RPMI7951 (cell line): Measurements from ENCODE around the gene ATAD5. TPM values are rescaled to one million over a fixed set of nuclear protein-coding genes. Genes with fewer than 3 reads are reported as not detected.
"Not testable (repeated sequence)": the region's sequence is repeated elsewhere in the genome, so short reads cannot be mapped to it uniquely, and the experiment has no call there.

Experiments
- DNase-seq: peaks from one replicate; pipeline ENCODE4 v3.0.0-alpha.2; 2012; ENCODE audit warnings: low read depth
- total RNA-seq: library from RNA; depleted of rRNA; stranded (reverse); fragments of >200 nt; shearing (Covaris generic); gene quantifications from 2 replicates; pipeline ENCODE4 v1.2.3, GENCODE V29; 2014; rRNA removed

Gene ATAD5
- 5.1 and 7.9 TPM in 2 replicates for total RNA-seq

- DNase-seq: peak; percentile 89
Observed at GRCh38 chr17:30831663-30832437, at the start of gene ATAD5. TSS of gene ATAD5 (plus strand) at chr17:30831966. CDS start at chr17:30832348, 382 bp downstream.

GRCh38 chr17:30782206-30782605 lies 49.6 kb upstream of the ATAD5 start:
- no peak for DNase-seq

DNA sequence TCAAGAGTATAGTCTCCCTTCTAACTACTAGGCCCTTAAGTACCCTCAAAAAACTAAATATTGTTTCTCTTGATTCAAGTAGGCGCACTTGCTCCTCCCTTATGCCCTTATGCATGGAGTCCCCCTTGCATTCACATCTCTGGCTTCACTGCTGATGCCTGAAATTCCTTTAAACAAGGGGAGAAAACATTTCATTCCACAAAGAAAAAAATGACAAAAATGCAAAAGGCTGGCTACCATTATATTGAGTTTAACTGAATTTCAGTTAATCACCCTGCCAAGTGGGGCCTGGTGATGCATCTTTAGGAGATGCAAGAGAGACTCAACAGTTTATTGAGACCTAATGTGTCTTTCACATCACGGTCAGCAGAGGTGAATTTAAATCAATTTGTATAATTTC lies 42.8 kb upstream of the ATAD5 start:
- no peak for DNase-seq

DNA sequence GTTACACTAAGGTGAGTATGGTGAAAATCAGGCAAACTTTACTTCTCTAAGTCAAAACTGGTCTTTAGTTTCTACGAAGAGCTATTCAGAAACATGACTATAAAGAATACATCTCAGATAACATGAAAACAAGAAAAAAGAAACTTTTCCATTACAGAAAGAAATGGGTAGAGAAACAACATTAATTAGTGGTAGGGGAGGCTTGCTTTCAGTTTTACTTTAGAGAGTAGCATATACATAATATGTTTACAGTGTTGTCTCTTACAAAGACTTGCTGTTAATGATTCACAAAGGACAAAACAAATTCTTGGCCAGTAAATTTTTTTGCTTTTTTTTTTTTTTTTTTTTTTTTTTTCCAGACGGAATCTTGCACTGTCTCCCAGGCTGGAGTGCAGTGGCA lies 41.5 kb upstream of the ATAD5 start:
- no peak for DNase-seq

- DNase-seq: no peak
Observed at GRCh38 chr17:30793282-30793977, 38.3 kb upstream of the ATAD5 start.

DNA sequence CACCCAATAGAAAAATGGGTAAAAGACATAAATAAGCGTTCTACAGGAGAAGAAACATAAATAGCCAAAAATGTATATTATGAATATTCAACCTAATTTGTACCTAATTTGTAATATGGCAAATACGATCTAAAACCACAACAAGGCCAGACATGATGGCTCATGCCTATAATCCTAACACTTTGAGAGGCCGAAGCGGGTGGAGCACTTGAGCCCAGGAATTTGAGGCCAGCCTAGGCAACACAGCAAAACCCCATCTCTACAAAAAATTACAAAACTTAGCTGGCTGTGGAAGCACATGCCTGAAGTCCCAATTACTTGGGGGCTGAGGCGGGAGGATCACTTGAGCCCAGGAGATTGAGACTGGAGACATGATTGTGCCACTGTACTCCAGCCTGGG lies 37.4 kb upstream of the ATAD5 start:
- no peak for DNase-seq

GRCh38 chr17:30796016-30796415 lies 35.8 kb upstream of the ATAD5 start:
- no peak for DNase-seq

- DNase-seq: no peak
Observed at GRCh38 chr17:30801671-30802070, 30.1 kb upstream of the ATAD5 start.

- no peak for DNase-seq
Observed at GRCh38 chr17:30805944-30806456, 25.8 kb upstream of the ATAD5 start.

GRCh38 chr17:30807896-30808295 lies 23.9 kb upstream of the ATAD5 start:
- DNase-seq: no peak

GRCh38 chr17:30808785-30809286 lies 22.9 kb upstream of the ATAD5 start:
- DNase-seq: no peak

DNA sequence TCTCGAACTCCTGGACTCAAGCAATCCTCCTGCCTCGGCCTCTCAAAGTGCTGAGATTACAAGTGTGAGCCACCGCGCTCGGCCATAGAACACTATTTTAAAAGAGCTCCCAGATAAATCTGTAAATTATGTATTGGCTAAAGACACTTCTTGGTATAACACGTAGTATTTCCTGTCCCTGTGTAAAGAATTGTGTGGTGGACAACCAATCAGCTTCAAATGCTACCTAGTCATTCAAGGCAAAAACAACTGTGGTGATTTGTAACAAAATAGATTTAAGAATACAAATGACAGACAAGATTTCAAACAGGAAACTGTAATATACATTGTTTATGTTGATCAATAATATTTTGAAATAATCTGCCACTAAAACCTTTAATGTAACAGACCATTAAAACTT lies 21.9 kb upstream of the ATAD5 start:
- DNase-seq: no peak

- DNase-seq: peak; percentile 12
Observed at GRCh38 chr17:30812218-30813177, 19.3 kb upstream of the ATAD5 start.

DNA sequence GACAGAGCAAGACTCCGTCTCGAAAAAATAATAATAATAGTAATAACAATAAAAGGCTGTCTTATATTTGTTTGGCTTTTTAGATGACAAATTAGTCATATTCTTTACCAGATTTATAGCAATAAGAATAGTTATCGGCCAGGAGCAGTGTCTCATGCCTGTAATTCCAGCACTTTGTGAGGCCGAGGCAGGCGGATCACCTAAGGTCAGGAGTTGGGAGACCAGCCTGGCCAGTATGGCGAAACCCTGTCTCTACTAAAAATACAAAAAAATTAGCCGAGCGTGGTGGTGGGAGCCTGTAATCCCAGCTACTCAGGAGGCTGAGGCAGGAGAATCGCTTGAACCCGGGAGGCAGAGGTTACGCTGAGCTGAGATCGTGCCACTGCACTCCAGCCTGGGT lies 17.5 kb upstream of the ATAD5 start:
- DNase-seq: not testable (repeated sequence)

DNA sequence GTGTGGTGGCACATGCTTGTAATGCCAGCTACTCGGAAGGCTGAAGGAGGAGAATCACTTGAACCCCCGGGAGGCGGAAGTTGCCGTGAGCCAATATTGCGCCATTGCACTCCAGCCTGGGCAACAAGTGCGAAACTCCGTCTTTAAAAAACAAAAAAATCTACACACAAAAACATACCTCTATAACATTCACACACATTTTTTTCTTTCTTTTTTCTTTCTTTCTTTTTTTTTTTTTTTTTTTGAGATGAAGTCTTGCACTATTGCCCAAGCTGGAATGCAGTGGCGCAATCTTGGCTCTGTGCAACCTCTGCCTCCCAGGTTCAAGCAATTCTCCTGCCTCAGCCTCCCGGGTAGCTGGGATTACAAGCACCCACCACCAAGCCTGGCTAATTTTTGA lies 16.9 kb upstream of the ATAD5 start:
- not testable (repeated sequence) for DNase-seq

DNA sequence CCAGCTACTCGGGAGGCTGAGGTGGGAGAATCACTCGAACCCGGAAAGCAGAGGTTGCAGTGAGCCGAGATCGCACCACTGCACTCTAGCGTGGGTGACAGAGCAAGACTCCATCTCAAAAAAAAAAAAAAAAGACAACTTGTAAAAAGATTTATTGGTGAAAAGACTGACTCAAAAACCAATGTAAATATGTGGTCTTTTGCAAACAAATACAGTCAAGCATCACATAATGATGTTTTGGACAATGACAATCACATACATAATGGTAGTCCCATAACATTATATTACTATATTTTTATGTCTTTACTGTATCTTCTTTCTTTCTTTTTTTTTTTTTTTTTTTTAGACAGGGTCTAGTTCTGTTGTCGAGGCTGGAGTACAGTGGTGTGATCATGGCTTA lies 15.6 kb upstream of the ATAD5 start:
- no peak for DNase-seq

- DNase-seq: no peak
Observed at GRCh38 chr17:30819971-30820705, 11.6 kb upstream of the ATAD5 start.

- no peak for DNase-seq
Observed at GRCh38 chr17:30821871-30822723, 9.7 kb upstream of the ATAD5 start.

DNA sequence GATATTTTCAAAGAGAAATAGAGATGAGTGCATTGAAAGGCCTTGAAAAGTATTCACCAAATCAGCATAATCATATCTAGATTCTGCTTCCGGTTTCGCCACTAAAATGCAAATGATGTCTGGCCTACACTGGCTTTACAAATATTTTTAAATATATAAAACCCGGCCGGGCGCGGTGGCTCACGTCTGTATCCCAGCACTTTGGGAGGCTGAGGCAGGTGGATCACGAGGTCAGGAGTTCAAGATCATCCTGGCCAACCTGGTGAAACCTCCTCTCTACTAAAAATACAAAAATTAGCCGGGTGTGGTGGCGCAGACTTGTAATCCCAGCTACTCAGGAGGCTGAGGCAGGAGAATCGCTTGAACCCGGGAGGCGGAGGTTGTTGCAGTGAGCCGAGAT lies 8.8 kb upstream of the ATAD5 start:
- DNase-seq: not testable (repeated sequence)

- DNase-seq: no peak
Observed at GRCh38 chr17:30823421-30823820, 8.3 kb upstream of the ATAD5 start.
